ENCODE results near the gene TMEM176B.
"Not testable (repeated sequence)": the region's sequence is repeated elsewhere in the genome, so short reads cannot be mapped to it uniquely, and the experiment has no call there.

Gene TMEM176B

DNA sequence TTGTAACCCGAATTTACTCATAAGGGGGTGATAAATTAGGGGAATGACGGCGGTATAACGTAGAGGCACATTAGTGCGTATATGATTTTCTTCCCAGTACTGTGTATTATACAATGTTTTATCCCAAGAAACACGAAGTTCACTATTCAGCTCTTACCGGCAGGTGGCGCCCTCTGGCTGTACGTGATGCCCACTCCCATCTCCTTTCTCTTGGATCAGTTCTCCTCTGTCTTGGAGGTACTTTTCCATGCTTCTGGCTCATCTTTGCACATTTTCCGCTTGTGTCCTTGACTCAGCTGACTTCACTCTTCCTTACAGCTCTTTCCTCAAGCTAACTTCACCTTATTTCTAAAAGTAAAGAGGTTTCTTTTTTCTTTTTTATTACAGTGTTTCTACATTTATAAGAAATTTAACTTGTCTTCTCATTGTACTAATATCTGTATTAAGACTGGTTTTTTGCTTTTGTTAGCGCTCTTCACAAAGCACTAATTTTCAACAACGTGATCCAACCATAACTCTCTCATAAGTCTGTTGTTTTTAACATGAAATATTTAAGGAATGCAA is 21.3 kb downstream of the TMEM176B start:
- no peaks in the 10 kb centered on the region for H3K9me3 ChIP-seq (ENCODE audit: control insufficient read depth, low read length)
- WGBS, 2 experiments = 9 to 13% methylated on average over 5 to 9 of the region's 12 CpGs
- no peak overlapping the region for H3K4me3 ChIP-seq (ENCODE audit: insufficient read depth, low read depth, low read length)
- H3K27ac ChIP-seq (ENCODE audit: insufficient read depth, low read depth, low read length, poor library complexity, severe bottlenecking) = no peak overlapping the region
- peaks cover 3% of the 10 kb centered on the region for H3K27me3 ChIP-seq (ENCODE audit: control insufficient read depth, insufficient read depth, low read length, poor library complexity, severe bottlenecking)
- no peaks in the 10 kb centered on the region for H3K4me1 ChIP-seq (ENCODE audit: control insufficient read depth, insufficient read depth, low read length)
- no peaks in the 10 kb centered on the region for H3K36me3 ChIP-seq (ENCODE audit: control insufficient read depth, insufficient read depth, low read length)

DNA sequence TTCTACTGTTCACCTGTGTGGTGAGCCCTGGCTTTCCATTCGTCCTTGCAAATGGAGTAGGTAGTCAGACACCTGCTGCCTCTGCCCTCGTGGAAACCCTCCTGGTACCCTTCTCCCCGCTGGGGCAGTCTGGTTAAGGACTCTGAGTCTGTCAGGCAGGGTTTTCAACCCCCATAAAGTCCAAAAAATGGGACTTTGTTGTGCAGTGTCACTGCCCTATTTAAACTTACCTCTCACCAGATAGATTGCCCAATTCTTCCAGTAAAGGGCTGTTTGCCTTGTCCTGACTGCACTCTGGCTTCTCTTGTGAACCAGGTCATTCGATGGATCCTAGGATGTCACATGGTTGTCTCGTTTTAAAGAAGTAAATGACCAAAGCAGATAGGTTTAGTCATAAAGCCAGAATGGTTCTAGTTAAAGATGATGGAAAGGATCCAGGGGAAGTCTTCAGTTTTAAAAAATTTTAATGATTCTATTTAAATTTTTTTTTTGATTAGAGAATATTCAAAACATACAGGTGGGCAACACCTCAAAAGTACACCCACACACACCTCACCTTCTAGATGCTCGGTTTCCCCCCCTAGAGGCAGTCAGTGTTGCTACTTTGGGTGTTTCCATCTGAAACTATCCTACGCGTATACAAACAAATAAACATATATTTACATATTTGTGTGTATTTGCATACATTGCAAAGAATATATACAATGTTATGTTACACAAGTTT is 22.0 kb downstream of the TMEM176B start:
- H3K4me1 ChIP-seq (ENCODE audit: control insufficient read depth, insufficient read depth, low read length) = no peaks in the 10 kb centered on the region
- no peaks in the 10 kb centered on the region for H3K36me3 ChIP-seq (ENCODE audit: control insufficient read depth, insufficient read depth, low read length)
- H3K9me3 ChIP-seq (ENCODE audit: control insufficient read depth, low read length) = no peaks in the 10 kb centered on the region
- no peak overlapping the region for H3K27ac ChIP-seq (ENCODE audit: insufficient read depth, low read depth, low read length, poor library complexity, severe bottlenecking)
- no peak overlapping the region for H3K4me3 ChIP-seq (ENCODE audit: insufficient read depth, low read depth, low read length)
- H3K27me3 ChIP-seq (ENCODE audit: control insufficient read depth, insufficient read depth, low read length, poor library complexity, severe bottlenecking) = peaks cover 3% of the 10 kb centered on the region
- 54 to 55% methylated on average over 6 of the region's 8 CpGs for WGBS, 2 experiments

GRCh38 chr7:150774131-150774530 is 26.0 kb downstream of the TMEM176B start:
- not testable (repeated sequence) for H3K27me3 ChIP-seq (ENCODE audit: control insufficient read depth, insufficient read depth, low read length, poor library complexity, severe bottlenecking); H3K36me3 ChIP-seq (ENCODE audit: control insufficient read depth, insufficient read depth, low read length); H3K4me1 ChIP-seq (ENCODE audit: control insufficient read depth, insufficient read depth, low read length); H3K4me3 ChIP-seq (ENCODE audit: insufficient read depth, low read depth, low read length); H3K9me3 ChIP-seq (ENCODE audit: control insufficient read depth, low read length); H3K27ac ChIP-seq (ENCODE audit: insufficient read depth, low read depth, low read length, poor library complexity, severe bottlenecking)
- WGBS, 2 experiments = 70 to 96% methylated on average over 1 of the region's 1 CpG

GRCh38 chr7:150769768-150770167 is 30.4 kb downstream of the TMEM176B start:
- Histone ChIP-seq H3K9me3 (ENCODE audit: control insufficient read depth, low read length) (no peaks in the 10 kb centered on the region), H3K27me3 (ENCODE audit: control insufficient read depth, insufficient read depth, low read length, poor library complexity, severe bottlenecking) (no peaks in the 10 kb centered on the region), H3K4me3 (ENCODE audit: insufficient read depth, low read depth, low read length) (no peak overlapping the region), H3K4me1 (ENCODE audit: control insufficient read depth, insufficient read depth, low read length) (no peaks in the 10 kb centered on the region), H3K36me3 (ENCODE audit: control insufficient read depth, insufficient read depth, low read length) (no peaks in the 10 kb centered on the region), H3K27ac (ENCODE audit: insufficient read depth, low read depth, low read length, poor library complexity, severe bottlenecking) (no peak overlapping the region)
- WGBS, 2 experiments = 93% methylated on average over 4 of the region's 4 CpGs

DNA sequence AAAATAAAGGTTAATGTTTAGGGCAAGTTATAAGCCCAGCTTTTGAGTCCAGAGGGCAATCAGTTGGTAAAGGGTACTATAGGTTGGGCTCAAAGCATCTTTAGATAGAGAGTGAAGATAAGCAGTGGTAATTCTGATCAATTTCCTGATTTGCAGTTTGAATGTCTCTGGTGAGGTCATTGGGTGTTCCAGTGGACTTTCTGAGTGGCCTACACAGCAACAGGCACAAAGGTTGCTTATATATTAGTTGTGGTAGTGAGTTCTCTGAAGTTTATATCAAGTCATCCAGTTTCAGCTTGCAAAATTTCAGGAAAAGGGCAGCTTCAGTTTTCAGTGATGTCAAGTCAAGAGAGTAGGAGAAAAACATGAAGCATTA is 33.8 kb downstream of the TMEM176B start:
- no peak overlapping the region for H3K27ac ChIP-seq (ENCODE audit: insufficient read depth, low read depth, low read length, poor library complexity, severe bottlenecking)
- H3K27me3 ChIP-seq (ENCODE audit: control insufficient read depth, insufficient read depth, low read length, poor library complexity, severe bottlenecking) = no peaks in the 10 kb centered on the region
- no peaks in the 10 kb centered on the region for H3K4me1 ChIP-seq (ENCODE audit: control insufficient read depth, insufficient read depth, low read length)
- H3K36me3 ChIP-seq (ENCODE audit: control insufficient read depth, insufficient read depth, low read length) = no peaks in the 10 kb centered on the region
- no peaks in the 10 kb centered on the region for H3K9me3 ChIP-seq (ENCODE audit: control insufficient read depth, low read length)
- H3K4me3 ChIP-seq (ENCODE audit: insufficient read depth, low read depth, low read length) = no peak overlapping the region

DNA sequence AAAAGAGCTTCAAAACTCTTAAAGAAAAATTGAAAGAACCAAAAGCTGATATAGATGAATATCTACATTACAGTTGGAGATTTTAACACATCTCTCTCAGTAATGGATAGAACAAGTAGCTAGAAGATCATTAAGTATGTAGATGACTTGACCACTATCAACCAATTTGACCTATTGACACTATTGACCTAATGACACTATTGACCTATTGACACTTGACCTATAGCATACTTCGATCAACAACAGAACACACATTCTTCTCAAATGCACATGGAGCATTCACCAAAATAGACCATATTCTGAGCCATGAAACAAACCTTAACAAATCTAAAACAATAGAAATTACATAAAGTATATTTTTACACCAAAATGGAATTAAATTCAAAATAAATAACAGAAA is 40.7 kb downstream of the TMEM176B start:
- Histone ChIP-seq H3K36me3 (ENCODE audit: control insufficient read depth, insufficient read depth, low read length) (no peaks in the 10 kb centered on the region), H3K9me3 (ENCODE audit: control insufficient read depth, low read length) (no peaks in the 10 kb centered on the region), H3K4me3 (ENCODE audit: insufficient read depth, low read depth, low read length) (no peak overlapping the region), H3K4me1 (ENCODE audit: control insufficient read depth, insufficient read depth, low read length) (no peaks in the 10 kb centered on the region), H3K27me3 (ENCODE audit: control insufficient read depth, insufficient read depth, low read length, poor library complexity, severe bottlenecking) (no peaks in the 10 kb centered on the region), H3K27ac (ENCODE audit: insufficient read depth, low read depth, low read length, poor library complexity, severe bottlenecking) (no peak overlapping the region)
- 77 to 93% methylated on average over 1 of the region's 1 CpG for WGBS, 2 experiments

GRCh38 chr7:150756858-150757257 is 43.3 kb downstream of the TMEM176B start:
- no peak overlapping the region for H3K4me3 ChIP-seq (ENCODE audit: insufficient read depth, low read depth, low read length)
- H3K36me3 ChIP-seq (ENCODE audit: control insufficient read depth, insufficient read depth, low read length) = no peaks in the 10 kb centered on the region
- no peaks in the 10 kb centered on the region for H3K27me3 ChIP-seq (ENCODE audit: control insufficient read depth, insufficient read depth, low read length, poor library complexity, severe bottlenecking)
- 89% methylated on average over 1 of the region's 1 CpG; no CpG with 5 or more reads in 1 of the 2 experiments for WGBS, 2 experiments
- H3K4me1 ChIP-seq (ENCODE audit: control insufficient read depth, insufficient read depth, low read length) = no peaks in the 10 kb centered on the region
- H3K27ac ChIP-seq (ENCODE audit: insufficient read depth, low read depth, low read length, poor library complexity, severe bottlenecking) = no peak overlapping the region
- no peaks in the 10 kb centered on the region for H3K9me3 ChIP-seq (ENCODE audit: control insufficient read depth, low read length)

GRCh38 chr7:150756166-150756565 is 44.0 kb downstream of the TMEM176B start:
- Histone ChIP-seq H3K27ac (ENCODE audit: insufficient read depth, low read depth, low read length, poor library complexity, severe bottlenecking) (no peak overlapping the region), H3K4me3 (ENCODE audit: insufficient read depth, low read depth, low read length) (no peak overlapping the region), H3K4me1 (ENCODE audit: control insufficient read depth, insufficient read depth, low read length) (no peaks in the 10 kb centered on the region), H3K36me3 (ENCODE audit: control insufficient read depth, insufficient read depth, low read length) (no peaks in the 10 kb centered on the region), H3K9me3 (ENCODE audit: control insufficient read depth, low read length) (no peaks in the 10 kb centered on the region), H3K27me3 (ENCODE audit: control insufficient read depth, insufficient read depth, low read length, poor library complexity, severe bottlenecking) (no peaks in the 10 kb centered on the region)
- WGBS, 2 experiments = 47 to 50% methylated on average over 3 of the region's 3 CpGs

- H3K36me3 ChIP-seq (ENCODE audit: control insufficient read depth, insufficient read depth, low read length) = no peaks in the 10 kb centered on the region
- 87 to 88% methylated on average over 4 of the region's 4 CpGs for WGBS, 2 experiments
These were observed 44.6 kb downstream of the TMEM176B start for GRCh38 chr7:150755473-150756099.

GRCh38 chr7:150754951-150755350 is 45.2 kb downstream of the TMEM176B start:
- H3K27me3 ChIP-seq (ENCODE audit: control insufficient read depth, insufficient read depth, low read length, poor library complexity, severe bottlenecking) = peaks cover 7% of the 10 kb centered on the region
- no peak overlapping the region for H3K4me3 ChIP-seq (ENCODE audit: insufficient read depth, low read depth, low read length)
- no peak overlapping the region for H3K27ac ChIP-seq (ENCODE audit: insufficient read depth, low read depth, low read length, poor library complexity, severe bottlenecking)
- H3K4me1 ChIP-seq (ENCODE audit: control insufficient read depth, insufficient read depth, low read length) = no peaks in the 10 kb centered on the region
- H3K36me3 ChIP-seq (ENCODE audit: control insufficient read depth, insufficient read depth, low read length) = no peaks in the 10 kb centered on the region
- H3K9me3 ChIP-seq (ENCODE audit: control insufficient read depth, low read length) = no peaks in the 10 kb centered on the region

More at GRCh38 chr7:150755473-150756099, 44.6 kb downstream of the TMEM176B start:
- no peaks in the 10 kb centered on the region for H3K9me3 ChIP-seq (ENCODE audit: control insufficient read depth, low read length)
- H3K27me3 ChIP-seq (ENCODE audit: control insufficient read depth, insufficient read depth, low read length, poor library complexity, severe bottlenecking) = peaks cover 3% of the 10 kb centered on the region
- H3K4me3 ChIP-seq (ENCODE audit: insufficient read depth, low read depth, low read length) = no peak overlapping the region
- H3K27ac ChIP-seq (ENCODE audit: insufficient read depth, low read depth, low read length, poor library complexity, severe bottlenecking) = no peak overlapping the region
- no peaks in the 10 kb centered on the region for H3K4me1 ChIP-seq (ENCODE audit: control insufficient read depth, insufficient read depth, low read length)
